Effector memory CD4-positive, alpha-beta T cell (primary cell): ENCODE data around the gene ITGBL1.

Experiments
- DNase-seq, 3 donors: peaks; one replicate each; pipeline ENCODE4 v3.0.0-alpha.2; 2020
- H3K27ac ChIP-seq: 2 replicates; pipeline ENCODE4 v1.7.0; 2013; ENCODE audit warnings: mild to moderate bottlenecking, low read length, moderate library complexity; ENCODE audit not compliant: insufficient read depth, poor library complexity, severe bottlenecking
- H3K27me3 ChIP-seq: replicated peaks from 2 replicates; pipeline ENCODE4 v1.7.0; 2013; ENCODE audit warnings: mild to moderate bottlenecking, low read length; ENCODE audit not compliant: insufficient read depth, control insufficient read depth, poor library complexity, severe bottlenecking
- H3K36me3 ChIP-seq: 2 replicates; pipeline ENCODE4 v1.7.0; 2013; ENCODE audit warnings: mild to moderate bottlenecking, low read length, moderate library complexity; ENCODE audit not compliant: control insufficient read depth, insufficient read depth
- H3K4me1 ChIP-seq: 2 replicates; pipeline ENCODE4 v1.7.0; 2013; ENCODE audit warnings: low read length, mild to moderate bottlenecking; ENCODE audit not compliant: control insufficient read depth, insufficient read depth, poor library complexity, severe bottlenecking
- H3K4me3 ChIP-seq: 2 replicates; pipeline ENCODE4 v1.7.0; 2013; ENCODE audit warnings: low read length, low read depth, mild to moderate bottlenecking; ENCODE audit not compliant: insufficient read depth, poor library complexity, severe bottlenecking
- H3K9me3 ChIP-seq: 2 replicates; pipeline ENCODE4 v1.7.0; 2013; ENCODE audit warnings: mild to moderate bottlenecking, low read length, moderate library complexity; ENCODE audit not compliant: control insufficient read depth

Gene ITGBL1

GRCh38 chr13:101554420-101555125 is 102.1 kb downstream of the ITGBL1 start:
- Histone ChIP-seq H3K27ac (no peak overlapping the region), H3K36me3 (no peaks in the 10 kb centered on the region), H3K4me1 (no peaks in the 10 kb centered on the region), H3K4me3 (no peak overlapping the region), H3K27me3 (no peaks in the 10 kb centered on the region), H3K9me3 (no peaks in the 10 kb centered on the region)
- DNase-seq, result no peak

- no peak overlapping the region for H3K4me3 ChIP-seq
- H3K27me3 ChIP-seq, result no peaks in the 10 kb centered on the region
- no peaks in the 10 kb centered on the region for H3K9me3 ChIP-seq
- H3K4me1 ChIP-seq, result no peaks in the 10 kb centered on the region
- H3K27ac ChIP-seq, result no peak overlapping the region
- no peaks in the 10 kb centered on the region for H3K36me3 ChIP-seq
- no peak for DNase-seq
Measured at GRCh38 chr13:101555610-101556009, 103.1 kb downstream of the ITGBL1 start.

- Histone ChIP-seq H3K36me3 (no peaks in the 10 kb centered on the region), H3K4me3 (no peak overlapping the region), H3K27me3 (no peaks in the 10 kb centered on the region), H3K27ac (no peak overlapping the region), H3K9me3 (no peaks in the 10 kb centered on the region), H3K4me1 (no peaks in the 10 kb centered on the region)
- no peak for DNase-seq
Measured at GRCh38 chr13:101556676-101557123, 104.2 kb downstream of the ITGBL1 start.

GRCh38 chr13:101565317-101565716 is 112.8 kb downstream of the ITGBL1 start:
- no peaks in the 10 kb centered on the region for H3K4me1 ChIP-seq
- no peak for DNase-seq
- no peak overlapping the region for H3K27ac ChIP-seq
- H3K4me3 ChIP-seq, result no peak overlapping the region
- no peaks in the 10 kb centered on the region for H3K9me3 ChIP-seq
- no peaks in the 10 kb centered on the region for H3K27me3 ChIP-seq
- H3K36me3 ChIP-seq, result no peaks in the 10 kb centered on the region

- Histone ChIP-seq H3K4me1 (no peaks in the 10 kb centered on the region), H3K36me3 (no peaks in the 10 kb centered on the region), H3K9me3 (no peaks in the 10 kb centered on the region), H3K27me3 (no peaks in the 10 kb centered on the region), H3K4me3 (no peak overlapping the region), H3K27ac (no peak overlapping the region)
- no peak for DNase-seq
Measured at GRCh38 chr13:101567841-101568240, 115.4 kb downstream of the ITGBL1 start.

- DNase-seq, result no peak
- Histone ChIP-seq H3K4me1 (no peaks in the 10 kb centered on the region), H3K4me3 (no peak overlapping the region), H3K9me3 (no peaks in the 10 kb centered on the region), H3K27me3 (no peaks in the 10 kb centered on the region), H3K36me3 (no peaks in the 10 kb centered on the region), H3K27ac (no peak overlapping the region)
Measured at GRCh38 chr13:101569807-101570206, 117.3 kb downstream of the ITGBL1 start.

- Histone ChIP-seq H3K36me3 (no peaks in the 10 kb centered on the region), H3K4me1 (no peaks in the 10 kb centered on the region), H3K27ac (no peak overlapping the region), H3K27me3 (no peaks in the 10 kb centered on the region), H3K4me3 (no peak overlapping the region), H3K9me3 (no peaks in the 10 kb centered on the region)
- no peak for DNase-seq
Measured at GRCh38 chr13:101570410-101570809, 117.9 kb downstream of the ITGBL1 start.

DNA sequence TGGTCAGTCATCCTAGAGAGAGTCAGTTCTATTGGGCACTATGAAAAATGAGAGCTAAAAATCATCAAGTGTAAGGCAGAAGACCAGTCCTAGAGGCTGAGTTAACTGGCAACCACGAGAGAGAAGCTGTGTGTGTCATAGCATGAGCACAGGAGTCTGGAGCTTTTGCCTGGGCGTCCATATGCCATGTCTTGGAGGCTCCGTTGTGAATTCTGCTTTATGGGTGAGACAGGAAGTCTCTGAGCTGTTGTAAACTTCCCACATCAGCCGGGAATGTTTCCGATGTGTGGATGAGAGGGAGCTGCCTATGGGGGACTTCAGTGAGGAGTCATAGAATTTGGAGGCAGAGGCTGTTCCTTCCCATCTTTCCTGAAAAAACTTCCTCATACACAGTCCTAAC is 120.0 kb downstream of the ITGBL1 start:
- DNase-seq, result no peak
- no peak overlapping the region for H3K4me3 ChIP-seq
- H3K27ac ChIP-seq, result no peak overlapping the region

GRCh38 chr13:101575581-101575980 is 123.1 kb downstream of the ITGBL1 start:
- Histone ChIP-seq H3K4me3 (no peak overlapping the region), H3K27ac (no peak overlapping the region), H3K36me3 (no peaks in the 10 kb centered on the region), H3K27me3 (no peaks in the 10 kb centered on the region), H3K9me3 (no peaks in the 10 kb centered on the region), H3K4me1 (no peaks in the 10 kb centered on the region)
- no peak for DNase-seq

More for the DNA sequence above, 120.0 kb downstream of the ITGBL1 start:
- Histone ChIP-seq H3K36me3 (no peaks in the 10 kb centered on the region), H3K27me3 (no peaks in the 10 kb centered on the region), H3K4me1 (no peaks in the 10 kb centered on the region), H3K9me3 (no peaks in the 10 kb centered on the region)

GRCh38 chr13:101576455-101576854 is 124.0 kb downstream of the ITGBL1 start:
- H3K4me3 ChIP-seq, result no peak overlapping the region
- no peaks in the 10 kb centered on the region for H3K4me1 ChIP-seq
- no peaks in the 10 kb centered on the region for H3K36me3 ChIP-seq
- H3K27me3 ChIP-seq, result no peaks in the 10 kb centered on the region
- no peak overlapping the region for H3K27ac ChIP-seq
- no peak for DNase-seq
- H3K9me3 ChIP-seq, result no peaks in the 10 kb centered on the region
